IMR-90 (cell line): Measurements from ENCODE around the gene PCED1A. TPM values are rescaled to one million over a fixed set of nuclear protein-coding genes. Genes with fewer than 3 reads are reported as not detected.

Experiments
- ATAC-seq: fragments of 200-7000 bp; cut with Tn5 transposase; 2 replicates; pipeline ENCODE4 v1.9.1; 2020; ENCODE audit warnings: low read depth, mild to moderate bottlenecking, moderate library complexity
- BruUV-seq: library from RNA; stranded (reverse); fragments of 400-500 nt; replicated peaks from 2 replicates; lab custom pipeline; 2021; lab: Mats Ljungman, UMichigan
- CTCF ChIA-PET: fragments of 300-600 bp; formaldehyde crosslinking; extraction: SDS; loops from one replicate; lab custom pipeline; 2021; ENCODE audit warnings: antibody characterized with exemption; lab: Yijun Ruan, JAX
- POLR2A ChIA-PET: fragments of 300-600 bp; sonication (Branson Sonifier 250); formaldehyde crosslinking; loops from one replicate; lab custom pipeline; 2022; ENCODE audit warnings: antibody characterized with exemption; ENCODE audit not compliant: unreplicated experiment; lab: Charles Lee
- DNase-seq: peaks from one replicate; pipeline ENCODE4 v3.0.0; 2013
- H2AFZ ChIP-seq: replicated peaks from 2 replicates; pipeline ENCODE3; 2013; ENCODE audit warnings: low read length, mild to moderate bottlenecking; ENCODE audit not compliant: poor library complexity
- H2AK5ac ChIP-seq: 2 replicates; pipeline ENCODE4 v1.6.1; 2013; ENCODE audit warnings: low read depth, low read length, inconsistent platforms
- H2AK9ac ChIP-seq: replicated peaks from 2 replicates; pipeline ENCODE3; 2013; ENCODE audit warnings: mild to moderate bottlenecking, low read depth, low read length, moderate library complexity; ENCODE audit not compliant: poor library complexity
- H2BK120ac ChIP-seq: 2 replicates; pipeline ENCODE4 v1.6.1; 2013; ENCODE audit warnings: low read depth, low read length, inconsistent platforms
- H2BK15ac ChIP-seq: 3 replicates; pipeline ENCODE4 v1.6.1; 2013; ENCODE audit warnings: low read depth, low read length, inconsistent platforms
- H2BK20ac ChIP-seq: 2 replicates; pipeline ENCODE4 v1.6.1; 2013; ENCODE audit warnings: low read depth, mild to moderate bottlenecking, inconsistent platforms, low read length, moderate library complexity
- H2BK5ac ChIP-seq: 2 replicates; pipeline ENCODE4 v1.6.1; 2013; ENCODE audit warnings: mild to moderate bottlenecking, low read depth, low read length, inconsistent platforms; ENCODE audit not compliant: poor library complexity, severe bottlenecking
- H3K14ac ChIP-seq: replicated peaks from 2 replicates; pipeline ENCODE4 v1.6.1; 2013; ENCODE audit warnings: low read depth, low read length, inconsistent platforms
- H3K18ac ChIP-seq: 2 replicates; pipeline ENCODE4 v1.6.1; 2013; ENCODE audit warnings: low read depth, low read length, control low read depth
- H3K23ac ChIP-seq: 2 replicates; pipeline ENCODE4 v1.6.1; 2013; ENCODE audit warnings: low read depth, low read length, inconsistent platforms
- H3K27ac ChIP-seq: 2 replicates; pipeline ENCODE4 v1.5.1; 2013; ENCODE audit warnings: mild to moderate bottlenecking, control low read depth, low read length; ENCODE audit not compliant: insufficient read depth
- H3K27me3 ChIP-seq: 2 replicates; pipeline ENCODE4 v1.6.1; 2013; ENCODE audit warnings: low read length; ENCODE audit not compliant: control insufficient read depth, insufficient read depth
- H3K36me3 ChIP-seq: 2 replicates; pipeline ENCODE4 v1.6.1; 2013; ENCODE audit warnings: low read length, mixed read lengths; ENCODE audit not compliant: control insufficient read depth, insufficient read depth
- H3K4ac ChIP-seq: 2 replicates; pipeline ENCODE4 v1.6.1; 2013; ENCODE audit warnings: low read depth, low read length, inconsistent platforms
- H3K4me1 ChIP-seq: 2 replicates; pipeline ENCODE4 v1.6.1; 2013; ENCODE audit warnings: low read length, mixed read lengths; ENCODE audit not compliant: control insufficient read depth, insufficient read depth
- H3K4me2 ChIP-seq: 2 replicates; pipeline ENCODE4 v1.6.1; 2013; ENCODE audit warnings: low read depth, mild to moderate bottlenecking, control low read depth, low read length, moderate library complexity
- H3K4me3 ChIP-seq: 2 replicates; pipeline ENCODE4 v1.5.1; 2013; ENCODE audit warnings: low read depth, mild to moderate bottlenecking, control low read depth, low read length, moderate library complexity; ENCODE audit not compliant: insufficient read depth
- H3K56ac ChIP-seq: 2 replicates; pipeline ENCODE4 v1.6.1; 2013; ENCODE audit warnings: low read length, inconsistent platforms; ENCODE audit not compliant: insufficient read depth; ENCODE audit errors: extremely low read depth
- H3K79me1 ChIP-seq, 2 experiments: 2 replicates each; pipeline ENCODE4 v1.6.1; 2013; ENCODE audit warnings: low read length in 2 of 2, inconsistent platforms in 1 of 2, low read depth in 1 of 2
- H3K9ac ChIP-seq: 2 replicates; pipeline ENCODE4 v1.6.1; 2013; ENCODE audit warnings: low read depth, low read length, control low read depth
- H3K9me1 ChIP-seq: 2 replicates; pipeline ENCODE4 v1.6.1; 2013; ENCODE audit warnings: low read length, inconsistent platforms; ENCODE audit not compliant: insufficient read depth
- H3K9me3 ChIP-seq: 2 replicates; pipeline ENCODE4 v1.6.1; 2013; ENCODE audit warnings: low read length; ENCODE audit not compliant: control insufficient read depth, insufficient read depth
- H4K20me1 ChIP-seq: 2 replicates; pipeline ENCODE4 v1.6.1; 2013; ENCODE audit warnings: low read length, inconsistent platforms; ENCODE audit not compliant: insufficient read depth
- H4K5ac ChIP-seq: 2 replicates; pipeline ENCODE4 v1.6.1; 2013; ENCODE audit warnings: mild to moderate bottlenecking, low read depth, low read length, control low read depth
- H4K8ac ChIP-seq, 2 experiments: 2 replicates each; pipeline ENCODE4 v1.6.1; 2013; ENCODE audit warnings: low read depth in 2 of 2, low read length in 2 of 2, control low read depth in 1 of 2, inconsistent platforms in 1 of 2
- H4K91ac ChIP-seq: 2 replicates; pipeline ENCODE4 v1.6.1; 2013; ENCODE audit warnings: low read depth, low read length, inconsistent platforms; ENCODE audit not compliant: insufficient read depth
- BHLHE40 ChIP-seq: fragments of 150-350 bp; IDR thresholded peaks from 2 replicates; pipeline ENCODE4 v1.6.1; 2016; ENCODE audit warnings: mild to moderate bottlenecking, low read depth, low read length
- CTCF ChIP-seq: conservative IDR thresholded peaks from 2 replicates; pipeline ENCODE4 v1.5.1; 2012; ENCODE audit warnings: mild to moderate bottlenecking, low read depth, low read length, improper control_type of control experiment
- MAFK ChIP-seq: IDR thresholded peaks from 2 replicates; pipeline ENCODE4 v1.6.1; 2012; ENCODE audit warnings: low read depth, low read length, improper control_type of control experiment
- SMC3 ChIP-seq: fragments of 150-350 bp; IDR thresholded peaks from 2 replicates; pipeline ENCODE4 v1.6.1; 2016; ENCODE audit warnings: low read depth, mild to moderate bottlenecking, antibody characterized with exemption, low read length, moderate library complexity
- WGBS, 2 experiments: methylation state at CpG; one replicate each; pipeline versions ENCODE4 v1.1.5 to v1.1.7; 2013; ENCODE audit warnings: missing lambda C conversion rate in 2 of 2; ENCODE audit not compliant: insufficient read length in 1 of 2; ENCODE audit errors: extremely low coverage in 2 of 2; 5-methylcytosine and 5-hydroxymethylcytosine counted together
- dilution Hi-C: fragments of 300-500 bp; cut with HindIII; formaldehyde crosslinking; loops from one replicate; pipeline ENCODE4 v1.14.3; 2018; ENCODE audit warnings: low sequenced_read_pairs; ENCODE audit not compliant: unreplicated experiment
- in situ Hi-C: fragments of 300-500 bp; cut with MboI; formaldehyde crosslinking; loops from 3 replicates; pipeline ENCODE4 v1.14.3; 2019; ENCODE audit warnings: low sequenced_read_pairs, inconsistent platforms, mixed read lengths
- intact Hi-C: fragments of 100-400 bp; cut with micrococcal nuclease; formaldehyde crosslinking; loops from 2 replicates; pipeline ENCODE4 v1.10.0; 2022
- polyA plus RNA-seq, 3 experiments: library from polyadenylated mRNA; depleted of rRNA; stranded (reverse); fragments of >200 nt; gene quantifications; 2 replicates each; pipeline ENCODE4 v1.2.3, GENCODE V29; 2012; ENCODE audit warnings: low replicate concordance in 1 of 3
- total RNA-seq: library from RNA; depleted of rRNA; stranded (reverse); fragments of >200 nt; gene quantifications from 2 replicates; pipeline ENCODE4 v1.2.3, GENCODE V29; 2012; rRNA removed

The PCED1A gene
- total and polyA plus RNA-seq, 2 of the 4 experiments (the other 2 are of a cell fraction), result 9.7 to 33.4 TPM

GRCh38 chr20:2793471-2793870 lies 47.0 kb downstream of the PCED1A start:
- ChIA-PET CTCF (no interaction called here), POLR2A (no interaction called here)
- dilution Hi-C loops, result no loop called here
- H3K36me3 ChIP-seq, result no peaks in the 10 kb centered on the region; the same call in 1 of the 2 replicates
- H3K4me3 ChIP-seq, result no peak overlapping the region
- ATAC-seq (no peak), DNase-seq (no peak)
- no peaks in the 10 kb centered on the region for H3K4me1 ChIP-seq
- H3K27ac ChIP-seq, result no peak overlapping the region
- H4K20me1 ChIP-seq, result no peaks in the 10 kb centered on the region
- H3K56ac ChIP-seq, result no peak overlapping the region
- no peaks in the 10 kb centered on the region for H3K79me1 ChIP-seq
- H2BK20ac ChIP-seq, result no peak overlapping the region
- H3K9me1 ChIP-seq, result no peaks in the 10 kb centered on the region
- no peak overlapping the region for H3K14ac ChIP-seq
- intact Hi-C loops, result no loop called here
- H2BK15ac ChIP-seq, result no peak overlapping the region
- H2AFZ ChIP-seq, result no peak overlapping the region
- no peak overlapping the region for H3K23ac ChIP-seq
- H3K4ac ChIP-seq, result no peak overlapping the region
- no peak for TF ChIP-seq SMC3
- TF ChIP-seq BHLHE40, result no peak
- no peak for TF ChIP-seq CTCF
- TF ChIP-seq MAFK, result no peak
- 84% methylated on average over 2 of the region's 6 CpGs; no CpG with 5 or more reads in 1 of the 2 experiments for WGBS, 2 experiments
- no peak overlapping the region for H2BK120ac ChIP-seq
- no peak overlapping the region for H2AK5ac ChIP-seq
- H4K8ac ChIP-seq, result no peak overlapping the region
- H3K9ac ChIP-seq, result no peak overlapping the region
- no peak overlapping the region for H4K91ac ChIP-seq
- no peaks in the 10 kb centered on the region for H3K9me3 ChIP-seq
- H2AK9ac ChIP-seq, result no peak overlapping the region
- H3K18ac ChIP-seq, result no peak overlapping the region
- H4K5ac ChIP-seq, result no peak overlapping the region
- in situ Hi-C loops, result no loop called here
- no peak overlapping the region for H3K4me2 ChIP-seq
- no TSS peak for BruUV-seq
- no peak overlapping the region for H2BK5ac ChIP-seq
- peaks cover 24% of the 10 kb centered on the region for H3K27me3 ChIP-seq

Other genes starting within 250 kb of the PCED1A start
- gene NOP56, start 188.0 kb downstream of the PCED1A start, total RNA-seq, result 170 and 231 TPM in 2 replicates
- 164 and 189 TPM in 2 replicates for gene NOP56, start 188.0 kb downstream of the PCED1A start, polyA plus RNA-seq (2012; rRNA removed)
- gene IDH3B, start 176.4 kb downstream of the PCED1A start, total RNA-seq, result 160 and 165 TPM in 2 replicates
- gene IDH3B, start 176.4 kb downstream of the PCED1A start, polyA plus RNA-seq (2012; rRNA removed), result 146 and 151 TPM in 2 replicates
- under 0.01 and 0.18 TPM in 2 replicates for gene EBF4, start 147.9 kb downstream of the PCED1A start, total RNA-seq
- 1.0 and 1.1 TPM in 2 replicates for gene EBF4, start 147.9 kb downstream of the PCED1A start, polyA plus RNA-seq (2012; rRNA removed)
- 0.83 and 1.1 TPM in 2 replicates for gene CPXM1, start 40.0 kb downstream of the PCED1A start, total RNA-seq
- 4.5 and 4.6 TPM in 2 replicates for gene CPXM1, start 40.0 kb downstream of the PCED1A start, polyA plus RNA-seq (2012; rRNA removed)
- 0.36 TPM in 1 of 2 replicates, not detected in the other for gene C20orf141, start 25.7 kb downstream of the PCED1A start, total RNA-seq
- gene C20orf141, start 25.7 kb downstream of the PCED1A start, polyA plus RNA-seq (2012; rRNA removed), result 0.53 and 0.91 TPM in 2 replicates
- not detected in 2 replicates for gene TMEM239, start 24.3 kb downstream of the PCED1A start, total RNA-seq
- 0.32 TPM in 1 of 2 replicates, not detected in the other for gene TMEM239, start 24.3 kb downstream of the PCED1A start, polyA plus RNA-seq (2012; rRNA removed)
- gene VPS16, start 90 bp upstream of the PCED1A start, total RNA-seq, result 41.7 and 48.0 TPM in 2 replicates
- 37.6 and 38.7 TPM in 2 replicates for gene VPS16, start 90 bp upstream of the PCED1A start, polyA plus RNA-seq (2012; rRNA removed)
- 44.4 and 50.0 TPM in 2 replicates for gene PTPRA, start 32.8 kb upstream of the PCED1A start, total RNA-seq
- gene PTPRA, start 32.8 kb upstream of the PCED1A start, polyA plus RNA-seq (2012; rRNA removed), result 34.3 and 35.0 TPM in 2 replicates
- gene GNRH2, start 203.0 kb upstream of the PCED1A start, total RNA-seq, result 0.18 and 0.28 TPM in 2 replicates
- 0.16 and 0.21 TPM in 2 replicates for gene GNRH2, start 203.0 kb upstream of the PCED1A start, polyA plus RNA-seq (2012; rRNA removed)
- 22.2 and 24.7 TPM in 2 replicates for gene MRPS26, start 205.4 kb upstream of the PCED1A start, total RNA-seq
- 38.6 and 49.5 TPM in 2 replicates for gene MRPS26, start 205.4 kb upstream of the PCED1A start, polyA plus RNA-seq (2012; rRNA removed)
- not detected in 2 replicates for gene OXT, start 231.0 kb upstream of the PCED1A start, total RNA-seq
- gene OXT, start 231.0 kb upstream of the PCED1A start, polyA plus RNA-seq (2012; rRNA removed), result not detected in 2 replicates
- not detected in 2 replicates for gene AVP, start 244.1 kb upstream of the PCED1A start, total RNA-seq
- not detected in 2 replicates for gene AVP, start 244.1 kb upstream of the PCED1A start, polyA plus RNA-seq (2012; rRNA removed)